Ovary (tissue), 9 donors: ENCODE measurements around the gene RAB3D. TPM values are rescaled to one million over a fixed set of nuclear protein-coding genes. Genes with fewer than 3 reads are reported as not detected.

Source experiments
- DNase-seq, 5 donors: peaks; one replicate each; pipeline ENCODE4 v3.0.0-alpha.2; 2019 to 2020
- H3K27ac ChIP-seq, 2 donors: fragments of 200-600 bp; one replicate each; pipeline versions ENCODE4 v1.5.1 to v1.8.0; 2019 to 2022
- H3K27me3 ChIP-seq: fragments of 200-600 bp; one replicate; pipeline ENCODE4 v1.8.0; 2022
- H3K36me3 ChIP-seq: fragments of 200-600 bp; sonication (generic); one replicate; pipeline ENCODE4 v1.5.1; 2019
- H3K4me1 ChIP-seq: one replicate; pipeline ENCODE4 v1.8.1; 2013; ENCODE audit warnings: mild to moderate bottlenecking, moderate library complexity; ENCODE audit not compliant: insufficient read depth
- H3K4me3 ChIP-seq: fragments of 200-600 bp; sonication (generic); one replicate; pipeline ENCODE4 v1.5.1; 2017
- H3K9me3 ChIP-seq, 2 donors: fragments of 200-600 bp in 1 of 2; sonication (generic) in 1 of 2; one replicate each; pipeline versions ENCODE4 v1.5.1 to v1.8.1; 2013 to 2019; ENCODE audit warnings: mild to moderate bottlenecking in 1 of 2, moderate library complexity in 1 of 2
- CTCF ChIP-seq, 3 donors: fragments of 450-650 bp in 2 of 3; fragments of 200-600 bp in 1 of 3; IDR thresholded peaks; one replicate each; pipeline versions ENCODE4 v1.5.1 to v1.8.0; 2016 to 2022; ENCODE audit warnings: antibody characterized with exemption in 3 of 3, mild to moderate bottlenecking in 1 of 3
- EP300 ChIP-seq: sonication (generic); formaldehyde crosslinking; IDR thresholded peaks from one replicate; pipeline ENCODE4 v1.6.1; 2017; ENCODE audit warnings: antibody characterized with exemption
- POLR2A ChIP-seq: fragments of 450-650 bp; IDR thresholded peaks from one replicate; pipeline ENCODE4 v1.6.1; 2017; ENCODE audit warnings: antibody characterized with exemption, mild to moderate bottlenecking, moderate library complexity
- WGBS, 3 donors: extraction: QIAGEN DNeasy Blood & Tissue Kit in 1 of 3; methylation state at CpG; one replicate each; pipeline versions ENCODE4 v1.1.5 to v1.1.7; 2013 to 2017; 5-methylcytosine and 5-hydroxymethylcytosine counted together
- intact Hi-C, 4 donors: fragments of 100-400 bp; cut with DNase I; formaldehyde crosslinking; loops; one replicate each; pipeline versions ENCODE4 v1.11.0 to v1.15.1; 2022 to 2023
- polyA plus RNA-seq, 2 donors: library from polyadenylated mRNA; stranded (reverse); fragments of 200-250 nt in 1 of 2; fragments of 350-450 nt in 1 of 2; fragmentation: Illumina TruSeq in 1 of 2; extraction: RNeasy Lipid Tissue Mini Kit (QIAGEN cat#74804) in 1 of 2; gene quantifications; one replicate each; pipeline ENCODE4 v1.2.3, GENCODE V29; 2013 to 2014
- total RNA-seq, 7 donors: library from RNA; depleted of rRNA in 2 of 7; stranded (reverse); fragments of >200 nt in 2 of 7; fragmentation: NEBNext Ultra II Directional in 3 of 7; extraction: Animal tissue kit (Norgen Biotek cat#: 25700) in 3 of 7; gene quantifications; one replicate each; pipeline versions ENCODE4 v1.1.0 to v1.2.4, GENCODE V29; 2016 to 2023
- donor health status: DM: no; HTN: no; CAD: no; lungs with moderate emphysema.
- donor health status: DM: no; HTN: no; CAD: no.
- donor health status: Bipolar disorder and iron deficiency.
- donor health status: DM: yes; HTN: yes; CAD: no.
- donor health status: DM: no; HTN: no; CAD: no.
- donor health status: DM: yes; HTN: yes; CAD: no.

Gene RAB3D
- total and polyA plus RNA-seq, 9 donors = 4.7 to 27.2 (median 16.5) TPM

- H3K36me3 ChIP-seq = no peaks in the 10 kb centered on the region
- no peak for DNase-seq
- WGBS, 3 donors = 59 to 70% (median 67%) methylated on average over 2 of the region's 2 CpGs
- intact Hi-C loops = no loop called here
- no peak overlapping the region for H3K4me3 ChIP-seq
- H3K27ac ChIP-seq = no peak overlapping the region
- no peak for TF ChIP-seq EP300
- TF ChIP-seq CTCF (IDR thresholded peaks at IDR 0.05) = no peak
- no peaks in the 10 kb centered on the region for H3K27me3 ChIP-seq
- no peaks in the 10 kb centered on the region for H3K9me3 ChIP-seq
- H3K4me1 ChIP-seq = no peaks in the 10 kb centered on the region
Measured at GRCh38 chr19:11367528-11367927, 28.1 kb upstream of the RAB3D start.

DNA sequence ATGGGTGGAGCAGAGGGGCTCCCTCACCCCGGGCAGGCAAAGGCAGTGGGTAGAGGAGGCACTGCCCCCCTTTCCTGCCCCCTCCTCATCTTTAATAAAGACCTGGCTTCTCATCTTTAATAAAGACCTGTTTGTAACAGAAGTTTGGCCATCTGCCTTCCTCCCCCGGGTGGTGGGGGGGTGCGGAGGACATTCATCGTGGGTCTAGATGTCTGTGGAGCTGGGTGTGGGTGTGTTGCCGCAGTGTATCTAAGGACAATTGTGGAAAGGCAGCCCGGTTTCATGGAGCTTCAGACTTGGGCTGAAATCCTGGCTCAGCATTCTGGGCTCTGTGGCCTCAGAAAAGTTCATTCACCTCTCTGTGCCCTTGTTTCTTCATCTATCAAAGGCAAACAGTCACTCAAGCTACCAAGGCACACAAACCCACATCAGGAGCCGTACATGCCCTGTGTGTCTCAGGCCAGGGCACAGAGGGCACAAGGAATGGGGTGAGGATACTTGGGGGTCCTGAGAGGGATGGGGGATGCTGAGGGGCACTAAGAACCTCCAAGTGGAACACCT is 26.2 kb upstream of the RAB3D start:
- H3K36me3 ChIP-seq = no peaks in the 10 kb centered on the region

DNA sequence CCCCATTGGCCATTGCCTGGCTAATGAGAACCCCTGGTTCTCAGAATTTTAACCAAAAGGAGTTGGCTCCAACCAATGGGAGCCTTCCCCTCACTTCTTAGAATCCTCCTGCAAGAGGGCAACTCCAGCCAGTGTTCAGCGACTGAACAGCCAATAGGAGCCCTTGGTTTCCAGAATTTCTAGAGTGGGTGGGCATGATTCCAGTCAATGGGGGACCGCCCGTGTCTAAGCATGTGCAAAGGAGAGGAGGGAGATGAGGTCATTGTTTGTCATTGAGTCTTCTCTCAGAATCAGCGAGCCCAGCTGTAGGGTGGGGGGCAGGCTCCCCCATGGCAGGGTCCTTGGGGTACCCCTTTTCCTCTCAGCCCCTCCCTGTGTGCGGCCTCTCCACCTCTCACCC is 25.5 kb upstream of the RAB3D start:
- no peak overlapping the region for H3K27ac ChIP-seq
- WGBS, 3 donors = 63 to 64% (median 63%) methylated on average over 5 of the region's 5 CpGs
- H3K9me3 ChIP-seq = no peaks in the 10 kb centered on the region
- H3K27me3 ChIP-seq = no peaks in the 10 kb centered on the region
- no peak for DNase-seq
- no peaks in the 10 kb centered on the region for H3K4me1 ChIP-seq
- no peak for TF ChIP-seq POLR2A
- TF ChIP-seq EP300 = no peak
- TF ChIP-seq CTCF (IDR thresholded peaks at IDR 0.05) = no peak
- no peak overlapping the region for H3K4me3 ChIP-seq
- intact Hi-C loops = no loop called here
- no peaks in the 10 kb centered on the region for H3K36me3 ChIP-seq

More for the DNA sequence above, 26.2 kb upstream of the RAB3D start:
- H3K4me1 ChIP-seq = no peaks in the 10 kb centered on the region
- H3K27ac ChIP-seq = no peak overlapping the region
- no peak for DNase-seq
- WGBS, 3 donors = 40 to 43% (median 42%) methylated on average over 7 of the region's 7 CpGs
- H3K27me3 ChIP-seq = no peaks in the 10 kb centered on the region
- no peak for TF ChIP-seq CTCF (IDR thresholded peaks at IDR 0.05)
- TF ChIP-seq EP300 = no peak
- TF ChIP-seq POLR2A = no peak
- H3K4me3 ChIP-seq = no peak overlapping the region
- H3K9me3 ChIP-seq = no peaks in the 10 kb centered on the region
- intact Hi-C loops = no loop called here

DNA sequence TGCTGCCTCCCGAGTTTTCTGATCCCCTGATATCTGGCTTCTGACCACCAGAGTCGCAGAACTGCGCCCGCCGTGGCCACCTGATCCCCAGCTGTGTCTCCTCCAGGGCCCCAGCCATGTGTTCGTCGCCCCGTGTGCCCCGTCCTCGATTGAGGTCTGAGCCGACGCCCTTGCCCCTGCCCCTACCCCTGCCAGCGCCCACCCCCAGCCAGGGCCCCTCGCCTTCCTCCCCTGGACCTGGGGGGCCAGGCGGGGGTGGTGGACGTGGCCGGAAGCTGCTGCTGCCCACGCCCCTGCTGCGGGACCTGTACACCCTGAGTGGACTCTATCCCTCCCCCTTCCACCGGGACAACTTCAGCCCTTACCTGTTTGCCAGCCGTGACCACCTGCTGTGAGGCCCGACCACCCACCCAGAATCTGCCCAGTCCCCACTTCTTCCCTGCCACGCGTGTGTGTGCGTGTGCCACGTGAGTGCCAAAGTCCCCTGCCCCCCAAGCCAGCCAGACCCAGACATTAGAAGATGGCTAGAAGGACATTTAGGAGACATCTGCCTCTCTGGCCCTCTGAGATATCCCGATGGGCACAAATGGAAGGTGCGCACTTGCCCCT is 24.9 kb upstream of the RAB3D start:
- TF ChIP-seq CTCF (IDR thresholded peaks at IDR 0.05) (no peak), EP300 (no peak), POLR2A (no peak)
- Histone ChIP-seq H3K4me1 (no peaks in the 10 kb centered on the region), H3K27ac (no peak overlapping the region), H3K4me3 (no peak overlapping the region), H3K36me3 (no peaks in the 10 kb centered on the region), H3K9me3 (no peaks in the 10 kb centered on the region), H3K27me3 (no peaks in the 10 kb centered on the region)
- WGBS, 3 donors = 87 to 89% (median 88%) methylated on average over 28 of the region's 28 CpGs
- intact Hi-C loops = no loop called here
- DNase-seq = no peak
